ENCODE results near the gene PTPRK. TPM values are rescaled to one million over a fixed set of nuclear protein-coding genes. Genes with fewer than 3 reads are reported as not detected.

PTPRK gene
- total RNA-seq, 2 experiments from 2014 or later, result not detected

- Histone ChIP-seq H3K79me2 (ENCODE audit: insufficient read depth, low read depth, low read length) (no peaks in the 10 kb centered on the region), H3K36me3 (ENCODE audit: insufficient read depth, low read length) (no peaks in the 10 kb centered on the region), H3K9me2 (ENCODE audit: insufficient read depth, low read length) (no peaks in the 10 kb centered on the region), H4K20me1 (ENCODE audit: insufficient read depth, low read length) (no peaks in the 10 kb centered on the region), H3K4me1 (ENCODE audit: insufficient read depth, low read length, poor library complexity, severe bottlenecking) (no peaks in the 10 kb centered on the region), H3K4me3 (ENCODE audit: low read depth, low read length, poor library complexity, severe bottlenecking) (no peak overlapping the region), H3K4me2 (ENCODE audit: low read length) (no peak overlapping the region), H3K27ac (ENCODE audit: low read depth, low read length, poor library complexity, severe bottlenecking) (no peak overlapping the region), H3K9me3 (ENCODE audit: low read length) (no peaks in the 10 kb centered on the region), H2AFZ (ENCODE audit: low read length) (no peak overlapping the region)
- POLR2A ChIA-PET, result no interaction called here
- intact Hi-C loops (cut with micrococcal nuclease; ENCODE audit: unreplicated experiment), result no loop called here
- BruUV-seq (replicated peaks), result no TSS peak
- TF ChIP-seq CTCF (conservative IDR thresholded peaks at IDR 0.05; ENCODE audit: low read length) (no peak), EZH2phosphoT487 (IDR thresholded peaks at IDR 0.05; ENCODE audit: borderline replicate concordance, low read depth, low read length) (no peak)
- DNase-seq (ENCODE audit: low spot score), result no peak
- CTCF ChIA-PET (ENCODE audit: unreplicated experiment), result no interaction called here
Observed at GRCh38 chr6:128284128-128284527, 236.3 kb downstream of the PTPRK start.

GRCh38 chr6:128282961-128283360, 237.4 kb downstream of the PTPRK start:
- intact Hi-C loops (cut with micrococcal nuclease; ENCODE audit: unreplicated experiment), result no loop called here
- ChIA-PET CTCF (ENCODE audit: unreplicated experiment) (no interaction called here), POLR2A (no interaction called here)
- Histone ChIP-seq H3K36me3 (ENCODE audit: insufficient read depth, low read length) (no peaks in the 10 kb centered on the region), H3K4me2 (ENCODE audit: low read length) (no peak overlapping the region), H3K9me2 (ENCODE audit: insufficient read depth, low read length) (no peaks in the 10 kb centered on the region), H3K4me3 (ENCODE audit: low read depth, low read length, poor library complexity, severe bottlenecking) (no peak overlapping the region), H3K4me1 (ENCODE audit: insufficient read depth, low read length, poor library complexity, severe bottlenecking) (no peaks in the 10 kb centered on the region), H2AFZ (ENCODE audit: low read length) (no peak overlapping the region), H3K79me2 (ENCODE audit: insufficient read depth, low read depth, low read length) (no peaks in the 10 kb centered on the region), H3K27ac (ENCODE audit: low read depth, low read length, poor library complexity, severe bottlenecking) (no peak overlapping the region), H4K20me1 (ENCODE audit: insufficient read depth, low read length) (no peaks in the 10 kb centered on the region), H3K9me3 (ENCODE audit: low read length) (no peaks in the 10 kb centered on the region)
- no TSS peak for BruUV-seq (replicated peaks)
- no peak for DNase-seq (ENCODE audit: low spot score)
- TF ChIP-seq EZH2phosphoT487 (IDR thresholded peaks at IDR 0.05; ENCODE audit: borderline replicate concordance, low read depth, low read length) (no peak), CTCF (conservative IDR thresholded peaks at IDR 0.05; ENCODE audit: low read length) (no peak)

GRCh38 chr6:128280960-128281359, 239.4 kb downstream of the PTPRK start:
- Histone ChIP-seq H3K27ac (ENCODE audit: low read depth, low read length, poor library complexity, severe bottlenecking) (no peak overlapping the region), H3K4me1 (ENCODE audit: insufficient read depth, low read length, poor library complexity, severe bottlenecking) (no peaks in the 10 kb centered on the region), H3K4me2 (ENCODE audit: low read length) (no peak overlapping the region), H3K79me2 (ENCODE audit: insufficient read depth, low read depth, low read length) (no peaks in the 10 kb centered on the region), H4K20me1 (ENCODE audit: insufficient read depth, low read length) (no peaks in the 10 kb centered on the region), H3K9me2 (ENCODE audit: insufficient read depth, low read length) (no peaks in the 10 kb centered on the region), H2AFZ (ENCODE audit: low read length) (no peak overlapping the region), H3K36me3 (ENCODE audit: insufficient read depth, low read length) (no peaks in the 10 kb centered on the region), H3K9me3 (ENCODE audit: low read length) (no peaks in the 10 kb centered on the region), H3K4me3 (ENCODE audit: low read depth, low read length, poor library complexity, severe bottlenecking) (no peak overlapping the region)
- ChIA-PET POLR2A (no interaction called here), CTCF (ENCODE audit: unreplicated experiment) (no interaction called here)
- TF ChIP-seq EZH2phosphoT487 (IDR thresholded peaks at IDR 0.05; ENCODE audit: borderline replicate concordance, low read depth, low read length) (no peak), CTCF (conservative IDR thresholded peaks at IDR 0.05; ENCODE audit: low read length) (no peak)
- intact Hi-C loops (cut with micrococcal nuclease; ENCODE audit: unreplicated experiment), result no loop called here
- no peak for DNase-seq (ENCODE audit: low spot score)
- BruUV-seq (replicated peaks), result no TSS peak
